Left ventricle myocardium inferior (tissue), 1 donor: Measurements from ENCODE around the gene HLCS. TPM values are rescaled to one million over a fixed set of nuclear protein-coding genes. Genes with fewer than 3 reads are reported as not detected.

Source experiments
- DNase-seq: peaks from one replicate; pipeline ENCODE4 v3.0.0-alpha.2; 2020
- H3K27ac ChIP-seq: fragments of 200-600 bp; replicated peaks from 2 replicates; pipeline ENCODE4 v1.8.0; 2021
- H3K27me3 ChIP-seq: fragments of 200-600 bp; 2 replicates; pipeline ENCODE4 v1.8.0; 2021; ENCODE audit warnings: low read depth
- H3K36me3 ChIP-seq: fragments of 200-600 bp; 2 replicates; pipeline ENCODE4 v1.8.0; 2021
- H3K4me1 ChIP-seq: fragments of 200-600 bp; 2 replicates; pipeline ENCODE4 v1.8.0; 2021
- H3K4me3 ChIP-seq: fragments of 200-600 bp; 2 replicates; pipeline ENCODE4 v1.8.0; 2021; ENCODE audit warnings: mild to moderate bottlenecking, moderate library complexity
- H3K9me3 ChIP-seq: fragments of 200-600 bp; replicated peaks from 2 replicates; pipeline ENCODE4 v1.8.0; 2021
- intact Hi-C: fragments of 100-400 bp; cut with micrococcal nuclease; formaldehyde crosslinking; loops from one replicate; pipeline ENCODE4 v1.11.0; 2022
- total RNA-seq: library from RNA; stranded (reverse); fragmentation: NEBNext Ultra II Directional; extraction: Animal tissue kit (Norgen Biotek cat#: 25700); gene quantifications from one replicate; pipeline ENCODE4 v1.2.1, GENCODE V29; 2021
- TF ChIP-seq, protein P1 (sequence below): fragments of 200-600 bp; IDR thresholded peaks from 2 replicates; pipeline ENCODE4 v1.8.0; 2021; ENCODE audit warnings: antibody characterized with exemption, mild to moderate bottlenecking, borderline replicate concordance
- donor health status: DM: no; HTN: yes; CAD: no; lungs with severe emphysema.

HLCS gene
- total RNA-seq, 1 donor from 2014 or later, result 5.3 TPM

DNA sequence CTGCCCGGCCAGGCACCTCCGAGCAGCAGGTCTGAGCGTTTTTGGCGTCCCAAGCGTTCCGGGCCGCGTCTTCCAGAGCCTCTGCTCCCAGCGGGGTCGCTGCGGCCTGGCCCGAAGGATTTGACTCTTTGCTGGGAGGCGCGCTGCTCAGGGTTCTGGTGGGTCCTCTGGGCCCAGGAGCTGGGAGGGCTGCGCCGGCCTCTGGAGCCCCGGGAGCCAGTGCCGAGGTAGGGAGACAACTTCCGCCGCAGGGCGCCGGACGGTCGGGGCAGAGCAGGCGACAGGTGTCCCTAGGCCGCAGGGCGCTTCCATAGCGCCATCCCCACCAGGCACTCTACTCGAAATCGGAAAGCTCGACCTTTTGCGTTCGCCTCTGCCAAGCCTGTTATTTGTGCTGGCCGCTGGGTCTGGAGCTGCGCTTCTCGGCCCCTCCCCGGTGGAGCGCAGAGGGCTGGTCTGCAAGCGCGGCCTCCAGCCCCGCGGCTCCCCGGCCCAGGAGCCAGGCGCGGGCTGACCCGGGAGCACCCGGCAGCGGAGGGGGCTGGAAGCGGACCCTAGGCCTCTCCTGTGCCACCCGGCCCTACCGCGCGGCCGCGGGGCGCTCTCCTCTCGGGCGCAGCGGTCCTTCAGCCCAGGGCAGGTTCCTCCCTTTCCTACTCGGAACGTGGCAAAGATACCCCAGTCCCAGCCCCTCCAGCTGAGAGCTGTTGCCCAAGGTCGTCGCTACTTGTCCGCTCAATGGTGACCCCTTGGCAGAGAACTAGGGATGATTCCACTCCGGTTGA, 265.3 kb downstream of the HLCS start:
- TF ChIP-seq, protein P1, sequence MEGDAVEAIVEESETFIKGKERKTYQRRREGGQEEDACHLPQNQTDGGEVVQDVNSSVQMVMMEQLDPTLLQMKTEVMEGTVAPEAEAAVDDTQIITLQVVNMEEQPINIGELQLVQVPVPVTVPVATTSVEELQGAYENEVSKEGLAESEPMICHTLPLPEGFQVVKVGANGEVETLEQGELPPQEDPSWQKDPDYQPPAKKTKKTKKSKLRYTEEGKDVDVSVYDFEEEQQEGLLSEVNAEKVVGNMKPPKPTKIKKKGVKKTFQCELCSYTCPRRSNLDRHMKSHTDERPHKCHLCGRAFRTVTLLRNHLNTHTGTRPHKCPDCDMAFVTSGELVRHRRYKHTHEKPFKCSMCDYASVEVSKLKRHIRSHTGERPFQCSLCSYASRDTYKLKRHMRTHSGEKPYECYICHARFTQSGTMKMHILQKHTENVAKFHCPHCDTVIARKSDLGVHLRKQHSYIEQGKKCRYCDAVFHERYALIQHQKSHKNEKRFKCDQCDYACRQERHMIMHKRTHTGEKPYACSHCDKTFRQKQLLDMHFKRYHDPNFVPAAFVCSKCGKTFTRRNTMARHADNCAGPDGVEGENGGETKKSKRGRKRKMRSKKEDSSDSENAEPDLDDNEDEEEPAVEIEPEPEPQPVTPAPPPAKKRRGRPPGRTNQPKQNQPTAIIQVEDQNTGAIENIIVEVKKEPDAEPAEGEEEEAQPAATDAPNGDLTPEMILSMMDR, result no peak
- H3K9me3 ChIP-seq, result no peaks in the 10 kb centered on the region
- peak overlapping the region; percentile 69 for H3K4me3 ChIP-seq
- H3K27ac ChIP-seq, result no peak overlapping the region
- intact Hi-C loops, result no loop called here
- H3K4me1 ChIP-seq, result peaks cover 71% of the 10 kb centered on the region
- no peaks in the 10 kb centered on the region for H3K36me3 ChIP-seq
- H3K27me3 ChIP-seq, result peaks cover 100% of the 10 kb centered on the region
- no peak for DNase-seq

Other genes with a start within 250 kb of the HLCS start
- not detected for gene RIPPLY3, start 40.0 kb upstream of the HLCS start, total RNA-seq
- gene PIGP, start 106.4 kb upstream of the HLCS start, total RNA-seq, result 37.6 TPM
- 44.3 TPM for gene TTC3, start 106.6 kb upstream of the HLCS start, total RNA-seq